NCI-H1092 treated with DMSO at 0.1 percent for 48 hours (cell line): ENCODE data around the gene NCKAP1.
"Not testable (repeated sequence)": the region's sequence is repeated elsewhere in the genome, so short reads cannot be mapped to it uniquely, and the experiment has no call there.

Source experiments
- DNase-seq: peaks from one replicate; lab custom pipeline; 2025; lab: John Stamatoyannopoulos, UW

NCKAP1 gene

DNA sequence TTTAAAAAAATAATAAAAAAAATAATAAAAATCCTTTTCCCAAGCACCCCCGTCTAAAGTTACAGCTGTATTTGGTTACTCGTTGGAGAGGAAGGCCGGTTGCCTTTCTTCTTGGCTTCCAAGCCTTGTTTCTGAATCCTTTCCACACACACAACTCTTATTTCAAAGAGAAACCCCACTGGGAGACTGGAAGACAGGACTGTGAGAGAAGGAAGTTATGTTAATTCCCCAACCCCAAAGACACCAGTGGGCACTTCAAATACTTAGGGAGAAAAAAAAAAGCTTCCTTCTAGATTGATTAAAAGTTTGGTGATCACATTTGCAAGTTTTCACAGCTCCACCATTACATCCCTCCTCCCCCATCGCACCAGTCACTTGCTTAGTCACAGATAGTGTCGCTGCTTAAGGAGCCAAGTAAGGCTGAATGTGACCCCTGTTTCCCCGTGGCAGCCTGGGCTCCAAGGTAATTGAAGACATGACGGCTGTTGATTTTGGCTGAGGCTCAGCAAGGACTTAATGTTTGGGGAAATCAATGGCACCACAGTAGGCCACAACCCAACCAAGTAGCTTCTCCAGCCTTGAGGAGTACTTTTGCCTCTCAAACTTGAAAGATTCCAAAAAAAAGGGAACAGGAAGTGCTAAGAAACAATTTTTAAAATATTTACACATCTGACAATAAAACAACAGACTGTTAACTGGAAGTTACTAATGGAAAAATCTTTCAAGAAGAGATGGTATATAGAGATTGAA, 131.0 kb downstream of the NCKAP1 start:
- no peak for DNase-seq

DNA sequence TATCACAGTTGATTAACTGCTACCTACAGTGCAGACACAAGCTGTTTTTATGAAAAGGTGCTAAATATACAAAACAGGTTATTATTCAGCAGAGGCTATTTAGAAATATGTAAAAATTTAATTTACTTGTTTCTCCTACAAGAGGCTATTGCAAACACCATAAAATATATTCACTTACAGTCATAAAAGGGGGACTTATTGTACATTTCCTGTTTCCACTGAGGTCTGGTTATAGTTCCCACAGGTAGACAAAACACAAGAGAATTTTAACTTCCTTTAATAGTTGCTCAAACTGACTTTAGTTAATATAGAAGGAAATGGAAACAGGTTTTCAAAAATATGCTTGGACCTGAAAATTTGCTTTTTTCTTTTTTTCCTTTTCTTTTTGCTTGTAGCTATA, 131.8 kb downstream of the NCKAP1 start:
- DNase-seq: no peak

DNA sequence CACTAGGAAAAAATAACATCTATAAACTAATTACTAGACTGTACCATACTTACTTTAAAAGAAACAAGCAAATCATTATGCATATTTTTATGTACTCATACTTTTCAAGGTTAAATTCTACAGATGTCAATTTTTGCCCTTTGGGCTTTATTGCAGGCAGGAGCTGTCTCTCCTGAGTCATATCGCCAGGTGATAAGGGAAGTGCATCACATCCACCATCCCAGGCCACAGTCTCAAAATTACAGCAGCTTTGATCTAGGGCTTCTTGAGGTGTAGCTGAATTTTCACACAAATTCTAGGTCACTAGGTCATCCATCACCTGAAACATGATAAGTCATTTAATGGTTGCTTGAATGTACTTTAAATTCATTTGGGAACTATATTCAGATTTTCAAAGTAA, 133.4 kb downstream of the NCKAP1 start:
- no peak for DNase-seq

DNA sequence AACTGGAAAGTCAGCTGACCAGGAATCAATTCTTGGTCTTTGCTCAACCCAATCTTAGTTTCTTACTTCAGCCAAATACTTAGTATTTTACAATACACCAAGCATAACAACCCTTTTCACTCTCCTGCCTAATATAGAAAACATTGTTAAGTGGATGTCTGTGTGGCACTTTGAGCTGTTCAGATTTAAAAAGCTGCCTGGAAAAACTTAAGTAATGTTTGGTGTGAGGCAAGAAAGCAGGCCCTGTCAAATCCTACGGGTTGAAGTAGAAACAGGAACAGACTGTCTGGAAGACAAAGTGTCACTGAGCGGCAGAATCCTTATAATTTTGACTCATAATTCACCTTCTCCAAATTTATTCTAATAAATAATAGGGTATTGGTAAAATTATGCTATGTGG, 134.7 kb downstream of the NCKAP1 start:
- no peak for DNase-seq

DNA sequence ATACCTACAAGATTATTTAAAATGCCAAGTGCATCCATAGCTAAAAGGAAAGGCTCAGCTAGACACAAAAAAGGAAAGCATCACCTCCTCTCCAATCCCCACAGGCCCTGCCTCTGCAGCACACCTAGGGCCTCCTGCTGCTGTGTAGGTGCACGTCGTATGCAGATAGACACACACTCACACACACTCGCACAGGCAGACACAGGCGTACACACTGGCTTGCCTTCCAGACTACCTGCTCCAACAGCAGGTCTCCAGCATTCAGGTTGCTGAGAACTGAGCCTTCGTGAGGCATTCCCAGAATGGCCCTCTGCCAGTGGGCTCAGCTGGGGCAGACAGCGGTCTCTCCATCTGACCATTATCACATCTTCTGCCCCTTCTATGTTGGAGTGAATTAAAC, 136.5 kb downstream of the NCKAP1 start:
- no peak for DNase-seq

DNA sequence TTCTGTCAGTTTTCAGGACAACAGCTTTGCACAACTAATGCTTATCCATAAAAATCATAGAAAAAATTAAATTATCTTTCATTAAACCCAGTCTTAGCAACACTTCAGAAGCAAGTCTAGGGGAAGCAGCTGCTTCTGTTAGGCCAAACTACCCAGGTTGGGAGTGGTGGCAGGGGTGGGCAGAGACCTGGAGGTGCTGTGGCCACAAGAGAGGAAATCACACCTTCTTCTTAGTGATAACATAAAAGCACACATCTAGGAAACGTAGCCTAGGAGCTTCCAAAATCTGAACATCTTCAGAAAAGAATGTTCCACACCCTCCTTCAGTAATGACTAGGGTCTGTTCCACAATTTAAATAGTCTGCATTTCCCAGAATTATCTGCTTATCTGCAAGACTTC, 139.5 kb downstream of the NCKAP1 start:
- no peak for DNase-seq

DNA sequence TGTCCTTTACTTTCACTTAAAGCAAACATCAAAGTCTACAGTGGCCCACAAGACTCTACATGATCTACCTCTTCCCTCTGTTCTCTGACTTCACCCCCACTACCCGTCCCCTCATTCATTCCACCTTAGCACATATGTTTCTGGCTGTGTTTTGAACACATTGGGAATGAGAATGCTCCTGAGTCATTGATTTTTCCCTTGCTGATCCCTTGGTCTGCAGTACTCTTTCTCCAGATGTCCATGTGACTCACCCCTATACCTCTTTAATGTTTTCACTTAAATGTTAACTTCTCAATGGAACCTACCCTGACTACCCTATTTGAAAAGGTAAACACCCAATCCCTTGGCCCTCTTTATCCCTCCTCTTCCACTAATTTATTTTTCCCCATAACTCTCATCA, 141.1 kb downstream of the NCKAP1 start:
- DNase-seq: no peak

DNA sequence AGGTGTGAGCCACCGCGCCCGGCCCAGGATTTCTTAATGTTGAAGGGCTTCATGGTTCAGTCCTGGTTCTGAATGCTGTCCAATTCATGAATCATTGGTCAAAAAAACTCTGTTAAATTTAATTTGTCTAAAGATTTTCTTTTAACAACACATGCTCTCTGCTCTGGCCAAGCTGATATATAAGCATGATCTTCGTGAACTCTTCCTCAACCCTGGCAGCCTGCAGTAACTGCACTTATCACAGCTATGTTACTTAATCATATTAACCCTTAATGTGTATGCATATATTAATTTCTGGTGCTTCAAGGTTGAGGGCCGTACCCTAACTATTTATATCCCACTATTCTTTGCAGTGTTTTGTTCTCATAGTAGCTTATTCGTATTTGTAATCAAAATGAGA, 142.5 kb downstream of the NCKAP1 start:
- no peak for DNase-seq

DNA sequence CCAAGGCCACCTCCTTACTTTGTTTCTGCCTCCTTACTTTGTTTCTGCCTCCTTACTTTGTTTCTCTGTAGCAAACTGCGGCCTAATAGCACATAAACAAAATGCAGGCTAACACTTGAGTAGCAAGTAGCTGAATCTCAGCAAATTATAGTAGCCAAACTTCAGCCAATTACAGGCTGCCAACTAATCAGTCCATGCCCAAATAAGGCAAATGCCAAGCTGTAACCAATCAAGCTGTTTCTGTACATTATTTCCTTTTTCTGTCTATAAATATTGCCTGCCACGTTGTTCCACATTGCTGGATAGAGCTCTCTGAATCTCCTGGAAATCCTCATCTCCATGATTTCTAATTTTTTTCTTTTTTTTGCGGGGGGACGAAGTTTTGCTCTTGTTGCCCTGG, 143.1 kb downstream of the NCKAP1 start:
- no peak for DNase-seq

DNA sequence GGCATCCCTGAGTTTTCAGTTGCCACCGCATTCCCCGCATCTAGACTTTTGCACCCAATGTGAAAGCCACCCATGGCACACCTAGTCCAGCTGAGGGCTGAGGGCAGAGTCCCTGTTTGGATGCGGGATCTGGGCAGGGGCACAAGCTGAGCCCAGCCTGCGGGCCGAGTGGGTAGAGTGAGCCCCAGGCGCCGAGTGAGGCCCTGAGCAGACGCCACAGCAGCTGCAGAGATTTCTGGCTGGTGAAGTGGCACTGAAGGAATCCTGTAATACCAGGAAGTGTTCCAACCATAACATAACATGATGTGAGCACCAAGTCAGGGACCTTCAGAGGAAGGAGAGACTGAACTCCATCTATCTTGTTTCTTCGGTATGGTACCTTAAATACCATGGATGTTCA, 144.1 kb downstream of the NCKAP1 start:
- no peak for DNase-seq

DNA sequence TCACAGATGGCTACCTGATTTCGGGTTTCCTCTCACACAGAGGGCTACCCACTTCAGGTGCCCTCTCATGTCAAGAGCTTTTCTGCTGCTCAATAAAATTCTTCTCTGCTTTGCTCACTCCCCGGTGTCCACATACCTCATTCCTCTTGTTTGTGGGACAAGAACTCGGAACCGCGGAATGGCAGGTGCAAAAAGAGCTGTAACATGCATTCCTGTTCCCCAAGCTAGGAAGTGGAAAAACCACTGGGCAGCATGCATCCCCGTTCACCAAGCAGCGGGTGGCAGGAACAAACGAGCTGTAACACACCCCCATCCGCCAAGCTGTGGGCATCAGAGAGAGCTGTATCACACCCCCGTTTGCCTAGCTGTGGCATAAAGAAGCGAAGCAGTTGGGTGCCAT, 144.6 kb downstream of the NCKAP1 start:
- no peak for DNase-seq

DNA sequence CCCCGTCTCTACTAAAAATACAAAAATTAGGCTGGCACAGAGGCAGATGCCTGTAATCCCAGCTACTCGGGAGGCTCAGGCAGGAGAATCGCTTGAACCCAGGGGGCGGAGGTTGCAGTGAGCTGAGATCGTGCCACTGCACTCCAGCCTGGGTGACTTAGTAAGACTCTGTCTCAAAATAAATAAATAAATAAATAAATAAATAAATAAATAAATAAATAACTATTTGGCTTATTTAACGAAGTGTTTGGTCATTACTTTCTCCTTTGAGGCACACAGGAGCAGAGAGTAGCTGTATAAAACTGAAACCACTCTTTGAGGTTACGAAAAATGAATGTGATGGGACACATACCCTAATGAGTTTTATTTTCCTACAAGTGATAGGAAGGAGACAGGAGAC, 145.2 kb downstream of the NCKAP1 start:
- not testable (repeated sequence) for DNase-seq

DNA sequence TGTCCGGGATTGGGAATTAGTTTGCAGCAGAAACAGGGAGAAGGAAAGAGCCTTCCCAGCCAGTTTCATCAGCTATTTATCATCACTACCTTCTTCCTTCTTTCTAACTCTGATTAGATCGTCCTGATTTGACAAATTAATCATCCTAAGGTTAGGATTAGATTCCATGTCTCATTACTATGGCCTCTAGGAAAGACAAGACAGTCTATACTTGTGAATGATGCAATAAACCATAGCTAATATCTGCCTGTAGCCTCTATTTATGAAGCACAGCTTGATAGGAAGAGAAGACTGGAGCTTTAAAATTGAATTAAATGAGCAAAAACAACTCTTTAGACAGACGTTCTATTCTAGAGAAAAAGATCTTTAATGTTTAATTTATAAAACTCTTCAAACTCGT, 146.6 kb downstream of the NCKAP1 start:
- no peak for DNase-seq

DNA sequence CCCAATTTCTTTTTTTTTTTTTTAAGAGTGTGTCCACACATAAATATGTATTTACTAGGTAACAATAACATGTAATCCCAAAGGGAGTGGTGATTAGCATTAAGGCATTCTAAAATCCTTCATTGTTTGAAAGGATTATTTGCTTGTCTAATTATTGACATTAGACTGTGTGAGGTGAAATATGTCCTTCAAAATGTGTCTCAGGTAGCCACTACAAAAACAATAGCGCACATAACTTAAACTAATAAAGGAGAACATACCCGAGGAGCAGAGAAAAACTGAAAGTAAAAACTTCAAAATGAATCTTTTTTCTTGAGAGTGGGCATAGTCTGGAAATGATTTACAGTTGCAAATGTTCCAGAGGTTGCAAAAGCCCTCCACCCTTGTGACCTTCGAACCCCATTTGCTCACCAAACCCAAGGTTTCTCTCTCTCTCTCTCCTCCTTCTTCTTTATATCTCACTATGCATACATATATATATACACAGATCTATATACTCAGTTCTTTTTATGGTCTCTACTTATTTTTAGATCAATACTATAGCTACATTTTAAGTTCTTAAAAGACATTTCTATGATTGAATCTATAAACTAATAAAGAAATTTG, 147.4 kb downstream of the NCKAP1 start:
- no peak for DNase-seq

DNA sequence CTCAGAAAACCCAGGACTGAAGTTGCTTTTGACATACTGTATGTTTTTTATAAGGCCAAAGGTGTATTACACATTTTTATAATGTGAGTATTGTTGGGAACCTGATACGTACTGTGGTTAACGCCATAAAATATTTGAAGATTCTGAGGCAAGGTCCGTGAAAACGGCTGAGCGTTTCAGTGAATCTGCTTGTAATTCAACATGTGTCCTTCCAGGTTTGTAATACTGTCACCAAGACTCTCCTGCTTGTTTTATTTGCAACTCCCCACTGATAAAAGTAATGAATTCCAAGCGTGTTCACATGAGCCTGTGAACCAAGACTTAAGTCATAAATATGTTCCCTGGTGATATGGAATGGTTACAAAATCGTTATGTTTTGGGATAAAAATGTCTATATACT, 148.0 kb downstream of the NCKAP1 start:
- DNase-seq: no peak

DNA sequence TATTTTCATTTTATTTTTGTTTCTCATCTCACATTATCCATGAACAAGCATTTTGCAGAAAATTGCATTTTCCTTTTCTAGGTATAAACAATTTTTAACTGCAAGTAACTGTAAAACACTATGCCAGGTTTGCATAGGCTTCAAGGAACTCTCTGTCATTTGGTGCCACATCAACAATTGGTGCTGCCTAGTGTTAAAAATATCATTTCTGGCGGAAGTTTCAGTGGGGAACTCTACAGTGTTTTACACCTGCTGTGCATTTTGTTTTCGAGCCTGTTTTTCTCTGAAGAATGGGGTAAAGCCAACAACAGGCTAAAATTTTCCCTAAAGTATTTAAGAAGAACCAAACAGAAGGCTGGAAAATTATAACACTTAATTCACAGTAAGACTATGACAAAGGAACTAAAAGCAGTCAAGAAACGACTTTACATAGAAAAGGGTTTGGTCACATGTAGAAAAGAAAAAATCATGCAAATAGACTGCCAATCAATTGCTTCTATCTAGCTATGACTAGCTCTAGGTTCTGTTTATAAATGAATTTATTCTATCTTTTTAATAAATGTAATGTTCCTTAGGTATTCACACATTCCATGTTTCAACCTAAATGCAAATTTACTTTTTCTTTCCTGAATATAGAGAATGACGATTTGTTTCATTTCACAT, 150.4 kb downstream of the NCKAP1 start:
- no peak for DNase-seq

DNA sequence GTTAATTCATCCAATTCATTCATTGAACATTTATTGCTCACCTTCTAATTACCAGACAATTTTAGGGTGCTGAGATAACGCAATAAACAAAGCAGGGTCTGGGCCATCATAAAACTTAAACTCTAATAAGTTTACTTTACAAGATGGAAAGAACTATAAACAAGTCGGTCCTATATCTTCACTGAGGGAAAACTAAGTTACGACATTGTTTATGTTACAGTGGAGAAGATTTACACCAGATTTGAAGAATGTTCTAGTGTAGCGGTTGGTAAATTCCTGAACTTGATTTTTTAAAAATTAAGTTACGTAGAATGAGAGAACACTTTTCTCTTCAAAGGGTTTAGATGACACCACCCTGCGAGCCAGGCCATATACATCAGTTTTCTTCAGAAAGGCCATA, 151.2 kb downstream of the NCKAP1 start:
- DNase-seq: no peak

DNA sequence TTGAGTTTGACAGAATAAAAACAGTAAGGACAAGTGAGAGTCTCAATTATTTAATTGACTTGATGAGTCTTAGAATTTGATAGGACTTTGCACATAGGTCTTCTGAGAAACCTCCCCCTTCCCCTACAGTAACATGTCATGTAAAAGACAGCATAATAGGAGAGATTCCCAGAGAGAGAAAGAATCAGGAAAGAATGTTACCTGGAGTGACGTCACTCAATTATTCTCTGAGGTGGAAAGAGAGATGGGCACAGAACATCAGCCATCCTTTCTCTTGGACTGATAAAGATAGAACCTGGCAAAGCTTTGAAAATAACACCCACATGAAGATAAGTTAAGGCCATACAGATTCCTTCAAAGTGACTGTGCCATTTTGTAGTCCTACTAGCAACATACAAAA, 152.5 kb downstream of the NCKAP1 start:
- no peak for DNase-seq

DNA sequence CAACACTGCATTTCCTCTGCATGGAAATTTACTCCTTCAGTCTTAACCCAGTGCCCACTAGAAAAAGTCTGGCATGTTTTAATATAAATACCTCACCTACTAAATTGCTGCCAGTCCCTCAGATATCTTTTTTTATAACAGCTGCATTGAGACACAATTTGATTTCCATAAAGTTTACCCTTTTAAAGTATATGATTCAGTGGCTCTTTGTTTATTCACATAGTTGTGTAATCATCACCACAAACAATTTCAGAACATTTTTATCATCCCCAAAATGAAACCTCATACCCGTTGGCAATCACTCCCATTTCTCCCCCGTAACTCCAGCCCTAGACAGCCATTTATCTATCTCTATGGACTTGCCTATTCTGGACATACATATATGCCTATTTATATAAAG, 154.8 kb downstream of the NCKAP1 start:
- DNase-seq: no peak

DNA sequence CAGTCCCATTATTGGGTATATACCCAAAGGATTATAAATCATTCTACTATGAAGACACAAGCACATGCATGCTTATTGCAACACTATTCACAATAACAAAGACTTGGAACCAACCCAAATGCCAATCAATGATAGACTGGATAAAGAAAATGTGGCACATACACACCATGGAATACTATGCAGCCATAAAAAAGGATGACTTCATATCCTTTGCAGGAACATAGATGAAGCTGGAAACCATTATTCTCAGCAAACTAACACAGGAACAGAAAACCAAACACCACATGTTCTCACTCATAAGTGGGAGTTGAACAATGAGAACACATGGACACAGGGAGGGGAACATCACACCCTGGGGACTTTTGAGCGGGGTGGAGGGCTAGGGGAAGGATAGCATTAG, 158.2 kb downstream of the NCKAP1 start:
- DNase-seq: not testable (repeated sequence)

DNA sequence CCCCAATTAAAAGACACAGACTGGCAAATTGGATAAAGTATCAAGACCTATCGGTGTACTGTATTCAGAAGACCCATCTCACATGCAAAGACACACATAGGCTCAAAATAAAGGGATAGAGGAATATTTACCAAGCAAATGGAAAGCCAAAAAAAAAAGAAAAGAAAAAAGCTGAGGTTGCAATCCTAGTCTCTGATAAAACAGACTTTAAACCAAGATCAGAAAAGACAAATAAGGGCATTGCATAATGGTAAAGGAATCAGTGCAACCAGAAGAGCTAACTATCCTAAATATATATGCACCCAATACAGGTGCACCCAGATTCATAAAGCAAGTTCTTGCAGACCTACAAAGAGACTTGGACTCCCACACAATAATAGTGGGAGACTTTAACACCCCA, 161.6 kb downstream of the NCKAP1 start:
- not testable (repeated sequence) for DNase-seq

DNA sequence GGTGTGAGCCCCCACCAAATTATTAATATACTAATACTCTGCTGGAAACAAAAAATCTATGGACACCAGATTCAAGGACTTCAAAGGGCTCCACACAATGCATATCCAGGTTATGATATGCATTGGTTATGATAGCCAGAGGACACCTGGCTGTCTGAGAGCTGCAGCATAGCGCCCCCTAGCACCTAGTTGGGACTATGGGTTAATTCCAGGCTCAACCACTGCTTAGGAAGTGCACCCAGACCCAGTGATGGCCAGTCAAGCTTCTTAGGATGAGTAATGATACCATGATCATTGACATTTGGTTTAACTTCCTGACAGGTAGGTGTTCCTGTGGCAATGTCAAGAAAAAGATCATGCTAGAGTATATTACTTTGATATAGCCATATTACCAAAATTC, 168.0 kb downstream of the NCKAP1 start:
- peak; percentile 8 for DNase-seq

DNA sequence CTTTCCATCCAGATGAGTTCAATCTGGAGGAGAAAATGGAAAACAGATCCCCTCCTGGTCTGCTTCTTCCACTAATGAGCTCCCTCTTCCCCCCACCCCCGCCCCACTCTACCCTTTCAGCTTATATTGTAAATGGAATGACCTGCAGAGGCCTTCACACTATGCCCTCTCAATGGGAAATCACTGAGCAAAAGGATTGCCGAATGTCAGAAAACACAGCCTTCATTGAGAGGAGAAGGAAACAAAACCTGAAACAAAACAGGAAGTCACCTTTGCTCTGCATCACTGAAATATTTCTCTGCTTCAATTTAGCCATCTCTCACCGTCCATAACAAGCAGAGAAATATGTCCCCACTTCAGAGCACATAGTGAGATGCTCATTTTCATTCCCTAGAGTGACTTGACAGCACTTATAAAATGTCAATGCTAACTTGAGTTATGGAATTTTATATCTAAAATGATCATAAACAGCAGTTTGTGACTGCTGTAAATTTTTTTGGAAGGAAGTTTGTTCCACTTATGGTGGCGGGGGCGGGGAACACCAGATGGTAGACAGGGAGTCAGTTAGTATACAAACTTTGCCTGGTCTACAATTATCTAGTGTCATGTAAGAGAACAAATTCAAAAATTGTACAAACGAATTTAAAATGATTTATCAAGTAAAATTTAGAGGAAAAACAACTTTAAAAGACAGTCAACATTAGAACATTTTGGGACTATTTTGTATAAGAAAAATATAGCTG, 170.0 kb downstream of the NCKAP1 start:
- no peak for DNase-seq
